Keratinocyte (primary cell): Measurements from ENCODE around the gene SYT9. TPM values are rescaled to one million over a fixed set of nuclear protein-coding genes. Genes with fewer than 3 reads are reported as not detected.
A peak's percentile ranks its signal among the peaks of the same experiment; 100 is the strongest.

Source experiments
- DNase-seq: peaks from one replicate; pipeline ENCODE4 v3.0.0-alpha.2; 2011; ENCODE audit warnings: low read depth, missing footprints, low spot score
- FAIRE-seq: peaks from 2 replicates; lab custom pipeline; 2011; peaks lifted over from hg19 to GRCh38; lab: Jason Lieb, UNC
- H2AFZ ChIP-seq: 2 replicates; pipeline ENCODE4 v1.6.0; 2012; ENCODE audit warnings: low read length, control low read depth, inconsistent platforms; ENCODE audit not compliant: control insufficient read depth
- H3K27ac ChIP-seq: 2 replicates; pipeline ENCODE4 v1.5.1; 2011; ENCODE audit warnings: low read length; ENCODE audit not compliant: control insufficient read depth, insufficient read depth
- H3K27me3 ChIP-seq: 3 replicates; pipeline ENCODE4 v1.6.0; 2011; ENCODE audit warnings: low read length; ENCODE audit not compliant: control insufficient read depth, insufficient read depth; ENCODE audit errors: extremely low read depth
- H3K36me3 ChIP-seq, 2 experiments: 2 replicates in 1 of 2; 3 replicates in 1 of 2; pipeline ENCODE4 v1.5.1; 2011; ENCODE audit warnings: low read length in 2 of 2, mild to moderate bottlenecking in 1 of 2; ENCODE audit not compliant: control insufficient read depth in 2 of 2, insufficient read depth in 2 of 2; ENCODE audit errors: extremely low read depth in 1 of 2
- H3K4me1 ChIP-seq: 3 replicates; pipeline ENCODE4 v1.5.1; 2011; ENCODE audit warnings: low read length; ENCODE audit not compliant: control insufficient read depth, insufficient read depth; ENCODE audit errors: extremely low read depth
- H3K4me2 ChIP-seq: 3 replicates; pipeline ENCODE4 v1.6.0; 2011; ENCODE audit warnings: low read depth, low read length; ENCODE audit not compliant: control insufficient read depth, insufficient read depth; ENCODE audit errors: extremely low read depth
- H3K4me3 ChIP-seq, 3 experiments: fragments of 200-600 bp in 1 of 3; sonication (generic) in 1 of 3; 2 replicates in 2 of 3; 3 replicates in 1 of 3; pipeline ENCODE4 v1.5.1; 2011 to 2016; ENCODE audit warnings: low read length in 3 of 3, mild to moderate bottlenecking in 3 of 3, control low read depth in 2 of 3, inconsistent platforms in 1 of 3, low read depth in 1 of 3, mixed read lengths in 1 of 3, mixed run types in 1 of 3, moderate library complexity in 1 of 3; ENCODE audit not compliant: control insufficient read depth in 2 of 3, insufficient read depth in 2 of 3; ENCODE audit errors: extremely low read depth in 1 of 3
- H3K79me2 ChIP-seq: 2 replicates; pipeline ENCODE4 v1.6.0; 2012; ENCODE audit warnings: low read length; ENCODE audit not compliant: control insufficient read depth, insufficient read depth
- H3K9ac ChIP-seq: 3 replicates; pipeline ENCODE4 v1.6.0; 2011; ENCODE audit warnings: low read length; ENCODE audit not compliant: control insufficient read depth, insufficient read depth; ENCODE audit errors: extremely low read depth
- H3K9me1 ChIP-seq: 3 replicates; pipeline ENCODE4 v1.6.0; 2011; ENCODE audit warnings: low read length; ENCODE audit not compliant: control insufficient read depth, insufficient read depth; ENCODE audit errors: extremely low read depth
- H3K9me3 ChIP-seq: 2 replicates; pipeline ENCODE4 v1.5.1; 2012; ENCODE audit warnings: low read depth, low read length; ENCODE audit not compliant: control insufficient read depth
- H4K20me1 ChIP-seq: 3 replicates; pipeline ENCODE4 v1.6.0; 2011; ENCODE audit warnings: low read length; ENCODE audit not compliant: control insufficient read depth, insufficient read depth; ENCODE audit errors: extremely low read depth
- EZH2 ChIP-seq: IDR thresholded peaks from one replicate; pipeline ENCODE4 v1.6.1; 2012; ENCODE audit warnings: inconsistent platforms, mild to moderate bottlenecking, low read length, moderate library complexity
- dilution Hi-C: fragments of 300-500 bp; cut with MboI; formaldehyde crosslinking; loops from one replicate; pipeline ENCODE4 v1.7.0; 2020; ENCODE audit warnings: low sequenced_read_pairs; ENCODE audit not compliant: extremely low pct_ligation_motif_present
- polyA plus RNA-seq, 5 experiments: library from polyadenylated mRNA; depleted of rRNA in 3 of 5; stranded (reverse) in 3 of 5; stranded (forward) in 1 of 5; unstranded in 1 of 5; fragments of >200 nt; gene quantifications; 1 replicate in 1 of 5; 2 replicates in 3 of 5; 3 replicates in 1 of 5; pipeline versions ENCODE4 v1.2.1 to v1.2.3, GENCODE V29; 2011 to 2012; ENCODE audit warnings: missing spikeins in 2 of 5, low read depth in 1 of 5, low replicate concordance in 1 of 5
- TF ChIP-seq, protein P1 (sequence below), 3 experiments: IDR thresholded peaks in 1 of 3; conservative IDR thresholded peaks in 1 of 3; optimal IDR thresholded peaks in 1 of 3; 2 replicates in 2 of 3; 3 replicates in 1 of 3; pipeline versions ENCODE3 to v1.5.1; 2011; ENCODE audit warnings: low read length in 3 of 3, mild to moderate bottlenecking in 3 of 3, moderate library complexity in 2 of 3, control low read depth in 1 of 3, inconsistent platforms in 1 of 3; ENCODE audit not compliant: insufficient read depth in 2 of 3; ENCODE audit errors: extremely low read depth in 1 of 3

SYT9 gene
- polyA plus RNA-seq, 1 donor (not counting 4 experiments of a cell fraction or from before 2014, with no cell fraction given): not detected

GRCh38 chr11:7417328-7417727, 165.6 kb downstream of the SYT9 start:
- Histone ChIP-seq H3K27ac (no peak overlapping the region), H3K36me3 (no peaks in the 10 kb centered on the region), H3K9ac (no peak overlapping the region), H3K9me1 (no peaks in the 10 kb centered on the region), H2AFZ (no peak overlapping the region), H3K9me3 (no peaks in the 10 kb centered on the region), H3K79me2 (no peaks in the 10 kb centered on the region), H3K4me1 (peaks cover 7% of the 10 kb centered on the region), H3K4me2 (no peak overlapping the region), H4K20me1 (no peaks in the 10 kb centered on the region), H3K4me3 (no peak overlapping the region), H3K27me3 (no peaks in the 10 kb centered on the region)
- no peak for DNase-seq
- dilution Hi-C loops: no loop called here
- TF ChIP-seq EZH2: no peak
- no peak for FAIRE-seq

DNA sequence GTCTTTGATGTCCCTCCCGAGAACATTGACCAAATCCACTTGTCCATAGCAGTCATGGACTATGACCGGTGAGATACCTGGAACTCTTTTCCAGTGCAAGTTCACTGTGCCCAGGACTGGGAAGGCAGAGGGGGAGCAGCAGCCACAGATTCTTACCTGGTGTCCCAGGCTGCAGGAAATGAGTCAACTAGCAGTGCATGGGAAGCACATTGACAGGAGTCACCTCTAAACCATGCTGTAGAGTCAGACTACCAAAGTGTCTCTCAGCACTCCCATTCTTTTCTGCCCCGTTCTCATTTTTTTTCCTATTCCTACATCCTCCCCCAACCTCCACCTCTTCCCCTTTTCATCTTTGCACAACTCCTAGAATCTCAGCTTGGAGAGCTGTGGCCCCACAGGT, 166.4 kb downstream of the SYT9 start:
- peak; percentile 36 for FAIRE-seq

More for the DNA sequence above, 166.4 kb downstream of the SYT9 start:
- no peak for DNase-seq
- Histone ChIP-seq H3K4me1 (peaks cover 10% of the 10 kb centered on the region), H3K9me1 (no peaks in the 10 kb centered on the region), H3K36me3 (no peaks in the 10 kb centered on the region), H3K4me2 (no peak overlapping the region), H3K79me2 (no peaks in the 10 kb centered on the region), H3K4me3 (no peak overlapping the region), H2AFZ (no peak overlapping the region), H4K20me1 (no peaks in the 10 kb centered on the region), H3K27me3 (no peaks in the 10 kb centered on the region), H3K27ac (no peak overlapping the region), H3K9me3 (no peaks in the 10 kb centered on the region), H3K9ac (no peak overlapping the region)
- TF ChIP-seq, protein P1, sequence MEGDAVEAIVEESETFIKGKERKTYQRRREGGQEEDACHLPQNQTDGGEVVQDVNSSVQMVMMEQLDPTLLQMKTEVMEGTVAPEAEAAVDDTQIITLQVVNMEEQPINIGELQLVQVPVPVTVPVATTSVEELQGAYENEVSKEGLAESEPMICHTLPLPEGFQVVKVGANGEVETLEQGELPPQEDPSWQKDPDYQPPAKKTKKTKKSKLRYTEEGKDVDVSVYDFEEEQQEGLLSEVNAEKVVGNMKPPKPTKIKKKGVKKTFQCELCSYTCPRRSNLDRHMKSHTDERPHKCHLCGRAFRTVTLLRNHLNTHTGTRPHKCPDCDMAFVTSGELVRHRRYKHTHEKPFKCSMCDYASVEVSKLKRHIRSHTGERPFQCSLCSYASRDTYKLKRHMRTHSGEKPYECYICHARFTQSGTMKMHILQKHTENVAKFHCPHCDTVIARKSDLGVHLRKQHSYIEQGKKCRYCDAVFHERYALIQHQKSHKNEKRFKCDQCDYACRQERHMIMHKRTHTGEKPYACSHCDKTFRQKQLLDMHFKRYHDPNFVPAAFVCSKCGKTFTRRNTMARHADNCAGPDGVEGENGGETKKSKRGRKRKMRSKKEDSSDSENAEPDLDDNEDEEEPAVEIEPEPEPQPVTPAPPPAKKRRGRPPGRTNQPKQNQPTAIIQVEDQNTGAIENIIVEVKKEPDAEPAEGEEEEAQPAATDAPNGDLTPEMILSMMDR (optimal IDR thresholded peaks at IDR 0.05 in 1 of 3, IDR thresholded peaks at IDR 0.05 in 1 of 3, conservative IDR thresholded peaks at IDR 0.05 in 1 of 3; ENCODE audit: extremely low read depth in 1 of 3, insufficient read depth in 2 of 3, low read length in 3 of 3): no peak
- no peak for TF ChIP-seq EZH2
- dilution Hi-C loops: no loop called here
